Panc1 (cell line): ENCODE measurements around the gene E2F8. TPM values are rescaled to one million over a fixed set of nuclear protein-coding genes. Genes with fewer than 3 reads are reported as not detected.

Source experiments
- ATAC-seq: fragments of 200-7000 bp; cut with Tn5 transposase; 2 replicates; pipeline ENCODE4 v1.9.1; 2020; ENCODE audit warnings: mild to moderate bottlenecking, moderate library complexity
- BruUV-seq: library from RNA; stranded (reverse); fragments of 400-500 nt; replicated peaks from 2 replicates; lab custom pipeline; 2021; lab: Mats Ljungman, UMichigan
- CTCF ChIA-PET: fragments of 300-600 bp; sonication (Branson Sonifier 250); formaldehyde crosslinking; loops from one replicate; lab custom pipeline; 2022; ENCODE audit warnings: antibody characterized with exemption; lab: Charles Lee
- POLR2A ChIA-PET: fragments of 300-600 bp; sonication (Branson Sonifier 250); formaldehyde crosslinking; loops from one replicate; lab custom pipeline; 2022; ENCODE audit warnings: antibody characterized with exemption; lab: Charles Lee
- DNase-seq: peaks from one replicate; pipeline ENCODE4 v3.0.0-alpha.2; 2010; ENCODE audit warnings: low read depth, low spot score
- H3K27ac ChIP-seq: 2 replicates; pipeline ENCODE4 v1.5.1; 2011; ENCODE audit warnings: mild to moderate bottlenecking, low read length, inconsistent platforms
- H3K27me3 ChIP-seq: fragments of 200-500 bp; sonication (Bioruptor generic); 2 replicates; pipeline ENCODE4 v1.6.0; 2014; ENCODE audit warnings: low read length, inconsistent platforms; ENCODE audit not compliant: control insufficient read depth, insufficient read depth
- H3K36me3 ChIP-seq: fragments of 200-500 bp; sonication (Bioruptor generic); 2 replicates; pipeline ENCODE4 v1.5.1; 2014; ENCODE audit warnings: inconsistent platforms, mild to moderate bottlenecking, low read length, moderate library complexity; ENCODE audit not compliant: control insufficient read depth, insufficient read depth
- H3K4me1 ChIP-seq: 2 replicates; pipeline ENCODE4 v1.5.1; 2011; ENCODE audit warnings: inconsistent platforms, mild to moderate bottlenecking, low read length, moderate library complexity; ENCODE audit not compliant: control insufficient read depth, insufficient read depth
- H3K4me3 ChIP-seq, 2 experiments: 2 replicates each; pipeline ENCODE4 v1.5.1; 2011 to 2012; ENCODE audit warnings: low read depth in 2 of 2, low read length in 2 of 2, mild to moderate bottlenecking in 2 of 2, inconsistent platforms in 1 of 2, moderate library complexity in 1 of 2
- H3K9me3 ChIP-seq: fragments of 200-500 bp; sonication (Bioruptor generic); 2 replicates; pipeline ENCODE4 v1.5.1; 2014; ENCODE audit warnings: low read depth, mild to moderate bottlenecking, inconsistent platforms, low read length, moderate library complexity; ENCODE audit not compliant: control insufficient read depth, insufficient read depth
- POLR2AphosphoS5 ChIP-seq: IDR thresholded peaks from 2 replicates; pipeline ENCODE4 v1.6.1; 2012; ENCODE audit warnings: mild to moderate bottlenecking, low read depth, low read length, moderate library complexity
- SIN3A ChIP-seq: IDR thresholded peaks from 2 replicates; pipeline ENCODE4 v1.6.1; 2012; ENCODE audit warnings: low read depth, mild to moderate bottlenecking, low read length, moderate library complexity, borderline replicate concordance; ENCODE audit not compliant: insufficient read depth
- TCF7L2 ChIP-seq: IDR thresholded peaks from 2 replicates; pipeline ENCODE4 v1.6.1; 2011; ENCODE audit warnings: mild to moderate bottlenecking, low read depth, low read length, inconsistent platforms
- in situ Hi-C: cut with HindIII; loops from 2 replicates; pipeline ENCODE4 v1.10.0; 2016; ENCODE audit warnings: low sequenced_read_pairs, low pct_unique_long_range_greater_than_20kb
- intact Hi-C: fragments of 100-400 bp; cut with micrococcal nuclease; formaldehyde crosslinking; loops from one replicate; pipeline ENCODE4 v1.10.0; 2022; ENCODE audit not compliant: unreplicated experiment
- total RNA-seq: library from RNA; stranded (reverse); gene quantifications from one replicate; pipeline ENCODE4 v1.2.1, GENCODE V29; 2021; ENCODE audit not compliant: unreplicated experiment
- TF ChIP-seq, protein P1 (sequence below): fragments of 450-650 bp; IDR thresholded peaks from 2 replicates; pipeline ENCODE4 v1.5.1; 2017; ENCODE audit warnings: mild to moderate bottlenecking
- TF ChIP-seq, protein P2 (sequence below), 2 experiments: IDR thresholded peaks; 2 replicates each; pipeline ENCODE4 v1.6.1; 2011 to 2012; ENCODE audit warnings: low read depth in 2 of 2, control low read depth in 1 of 2, low read length in 1 of 2, mild to moderate bottlenecking in 1 of 2, moderate library complexity in 1 of 2; ENCODE audit not compliant: insufficient read depth in 1 of 2

E2F8 gene
- total RNA-seq, 1 experiment from 2014 or later, result 14.2 TPM

DNA sequence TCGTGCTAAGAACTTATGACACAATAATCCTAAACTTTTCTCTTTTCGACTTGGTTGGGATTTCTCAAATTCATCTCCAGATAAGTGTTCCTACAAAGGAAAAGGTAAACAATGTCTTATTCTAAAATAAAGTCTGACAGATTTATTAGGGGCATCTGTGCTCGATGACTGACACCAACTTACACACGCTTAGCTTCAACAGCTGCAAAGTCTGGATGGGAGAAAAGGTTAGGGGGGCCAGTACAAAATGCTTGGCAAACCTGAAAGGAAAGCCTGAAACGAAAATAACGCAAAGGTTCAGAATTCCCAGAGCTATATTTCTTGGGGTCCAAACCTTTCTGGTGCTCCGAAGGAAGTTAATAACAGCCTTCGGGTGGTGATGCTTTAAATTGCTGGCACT lies 3.4 kb downstream of the E2F8 start:
- Histone ChIP-seq H3K36me3 (peaks cover 14% of the 10 kb centered on the region), H3K9me3 (no peaks in the 10 kb centered on the region), H3K27me3 (no peaks in the 10 kb centered on the region), H3K4me1 (peaks cover 16% of the 10 kb centered on the region), H3K27ac (peak overlapping the region; percentile 12; the same call in 1 of the 2 replicates), H3K4me3 (no peak overlapping the region)
- no peak for TF ChIP-seq SIN3A
- TF ChIP-seq, protein P1, sequence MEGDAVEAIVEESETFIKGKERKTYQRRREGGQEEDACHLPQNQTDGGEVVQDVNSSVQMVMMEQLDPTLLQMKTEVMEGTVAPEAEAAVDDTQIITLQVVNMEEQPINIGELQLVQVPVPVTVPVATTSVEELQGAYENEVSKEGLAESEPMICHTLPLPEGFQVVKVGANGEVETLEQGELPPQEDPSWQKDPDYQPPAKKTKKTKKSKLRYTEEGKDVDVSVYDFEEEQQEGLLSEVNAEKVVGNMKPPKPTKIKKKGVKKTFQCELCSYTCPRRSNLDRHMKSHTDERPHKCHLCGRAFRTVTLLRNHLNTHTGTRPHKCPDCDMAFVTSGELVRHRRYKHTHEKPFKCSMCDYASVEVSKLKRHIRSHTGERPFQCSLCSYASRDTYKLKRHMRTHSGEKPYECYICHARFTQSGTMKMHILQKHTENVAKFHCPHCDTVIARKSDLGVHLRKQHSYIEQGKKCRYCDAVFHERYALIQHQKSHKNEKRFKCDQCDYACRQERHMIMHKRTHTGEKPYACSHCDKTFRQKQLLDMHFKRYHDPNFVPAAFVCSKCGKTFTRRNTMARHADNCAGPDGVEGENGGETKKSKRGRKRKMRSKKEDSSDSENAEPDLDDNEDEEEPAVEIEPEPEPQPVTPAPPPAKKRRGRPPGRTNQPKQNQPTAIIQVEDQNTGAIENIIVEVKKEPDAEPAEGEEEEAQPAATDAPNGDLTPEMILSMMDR, result no peak
- TF ChIP-seq, protein P2, sequence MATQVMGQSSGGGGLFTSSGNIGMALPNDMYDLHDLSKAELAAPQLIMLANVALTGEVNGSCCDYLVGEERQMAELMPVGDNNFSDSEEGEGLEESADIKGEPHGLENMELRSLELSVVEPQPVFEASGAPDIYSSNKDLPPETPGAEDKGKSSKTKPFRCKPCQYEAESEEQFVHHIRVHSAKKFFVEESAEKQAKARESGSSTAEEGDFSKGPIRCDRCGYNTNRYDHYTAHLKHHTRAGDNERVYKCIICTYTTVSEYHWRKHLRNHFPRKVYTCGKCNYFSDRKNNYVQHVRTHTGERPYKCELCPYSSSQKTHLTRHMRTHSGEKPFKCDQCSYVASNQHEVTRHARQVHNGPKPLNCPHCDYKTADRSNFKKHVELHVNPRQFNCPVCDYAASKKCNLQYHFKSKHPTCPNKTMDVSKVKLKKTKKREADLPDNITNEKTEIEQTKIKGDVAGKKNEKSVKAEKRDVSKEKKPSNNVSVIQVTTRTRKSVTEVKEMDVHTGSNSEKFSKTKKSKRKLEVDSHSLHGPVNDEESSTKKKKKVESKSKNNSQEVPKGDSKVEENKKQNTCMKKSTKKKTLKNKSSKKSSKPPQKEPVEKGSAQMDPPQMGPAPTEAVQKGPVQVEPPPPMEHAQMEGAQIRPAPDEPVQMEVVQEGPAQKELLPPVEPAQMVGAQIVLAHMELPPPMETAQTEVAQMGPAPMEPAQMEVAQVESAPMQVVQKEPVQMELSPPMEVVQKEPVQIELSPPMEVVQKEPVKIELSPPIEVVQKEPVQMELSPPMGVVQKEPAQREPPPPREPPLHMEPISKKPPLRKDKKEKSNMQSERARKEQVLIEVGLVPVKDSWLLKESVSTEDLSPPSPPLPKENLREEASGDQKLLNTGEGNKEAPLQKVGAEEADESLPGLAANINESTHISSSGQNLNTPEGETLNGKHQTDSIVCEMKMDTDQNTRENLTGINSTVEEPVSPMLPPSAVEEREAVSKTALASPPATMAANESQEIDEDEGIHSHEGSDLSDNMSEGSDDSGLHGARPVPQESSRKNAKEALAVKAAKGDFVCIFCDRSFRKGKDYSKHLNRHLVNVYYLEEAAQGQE (IDR thresholded peaks at IDR 0.05; ENCODE audit: insufficient read depth in 1 of 2, low read depth in 2 of 2, low read length in 1 of 2), result no peak
- TF ChIP-seq POLR2AphosphoS5, result no peak
- TF ChIP-seq TCF7L2, result no peak
- DNase-seq (no peak), ATAC-seq (no peak)
- intact Hi-C loops, result no loop called here
- ChIA-PET POLR2A (no interaction called here), CTCF (no interaction called here)
- in situ Hi-C loops, result no loop called here
- BruUV-seq, result no TSS peak

GRCh38 chr11:19234231-19234817 lies 6.4 kb downstream of the E2F8 start:
- DNase-seq, result no peak
- H3K4me3 ChIP-seq, result no peak overlapping the region
- no peaks in the 10 kb centered on the region for H3K27me3 ChIP-seq
- ATAC-seq, result no peak
- no peak overlapping the region for H3K27ac ChIP-seq
- intact Hi-C loops, result no loop called here
- BruUV-seq, result no TSS peak
- H3K9me3 ChIP-seq, result no peaks in the 10 kb centered on the region
- in situ Hi-C loops, result no loop called here
- POLR2A ChIA-PET, result no interaction called here
- CTCF ChIA-PET, result no interaction called here
- H3K4me1 ChIP-seq, result peaks cover 11% of the 10 kb centered on the region
- TF ChIP-seq, protein P2 (IDR thresholded peaks at IDR 0.05; ENCODE audit: insufficient read depth in 1 of 2, low read depth in 2 of 2, low read length in 1 of 2), result no peak
- TF ChIP-seq, protein P1, result no peak
- TF ChIP-seq TCF7L2 (no peak), SIN3A (no peak), POLR2AphosphoS5 (no peak)
- peaks cover 15% of the 10 kb centered on the region for H3K36me3 ChIP-seq
